ENCODE measurements around the gene EVX2.

EVX2 gene

GRCh38 chr2:176078541-176079284 is 5.0 kb downstream of the EVX2 start:
- no peak for TF ChIP-seq CTCF (IDR thresholded peaks at IDR 0.05; ENCODE audit: poor library complexity, severe bottlenecking)
- no peak overlapping the region for H3K27ac ChIP-seq (ENCODE audit: poor library complexity, severe bottlenecking)
- peaks cover 81% of the 10 kb centered on the region for H3K27me3 ChIP-seq (ENCODE audit: insufficient read depth, poor library complexity, severe bottlenecking)

GRCh38 chr2:176076796-176077195 is 7.0 kb downstream of the EVX2 start:
- Histone ChIP-seq H3K27me3 (ENCODE audit: insufficient read depth, poor library complexity, severe bottlenecking) (peaks cover 70% of the 10 kb centered on the region), H3K36me3 (ENCODE audit: low read depth) (no peaks in the 10 kb centered on the region)
- ATAC-seq (ENCODE audit: low read depth), result no peak

More at GRCh38 chr2:176078541-176079284, 5.0 kb downstream of the EVX2 start:
- Histone ChIP-seq H3K9me3 (ENCODE audit: severe bottlenecking) (no peaks in the 10 kb centered on the region), H3K4me1 (ENCODE audit: insufficient read depth, poor library complexity, severe bottlenecking) (no peaks in the 10 kb centered on the region), H3K4me3 (ENCODE audit: severe bottlenecking) (no peak overlapping the region), H3K36me3 (ENCODE audit: low read depth) (no peaks in the 10 kb centered on the region)
- ATAC-seq (ENCODE audit: low read depth) (no peak), DNase-seq (ENCODE audit: low spot score) (no peak)

GRCh38 chr2:176076063-176076462 is 7.7 kb downstream of the EVX2 start:
- no peaks in the 10 kb centered on the region for H3K9me3 ChIP-seq (ENCODE audit: severe bottlenecking)
- DNase-seq (ENCODE audit: low spot score), result no peak
- peaks cover 63% of the 10 kb centered on the region for H3K27me3 ChIP-seq (ENCODE audit: insufficient read depth, poor library complexity, severe bottlenecking)
- no peak overlapping the region for H3K27ac ChIP-seq (ENCODE audit: poor library complexity, severe bottlenecking)
- H3K4me3 ChIP-seq (ENCODE audit: severe bottlenecking), result no peak overlapping the region
- no peaks in the 10 kb centered on the region for H3K36me3 ChIP-seq (ENCODE audit: low read depth)
- no peaks in the 10 kb centered on the region for H3K4me1 ChIP-seq (ENCODE audit: insufficient read depth, poor library complexity, severe bottlenecking)
- TF ChIP-seq CTCF (IDR thresholded peaks at IDR 0.05; ENCODE audit: poor library complexity, severe bottlenecking), result no peak
- ATAC-seq (ENCODE audit: low read depth), result no peak

More at GRCh38 chr2:176076796-176077195, 7.0 kb downstream of the EVX2 start:
- Histone ChIP-seq H3K4me1 (ENCODE audit: insufficient read depth, poor library complexity, severe bottlenecking) (no peaks in the 10 kb centered on the region), H3K27ac (ENCODE audit: poor library complexity, severe bottlenecking) (no peak overlapping the region), H3K9me3 (ENCODE audit: severe bottlenecking) (no peaks in the 10 kb centered on the region), H3K4me3 (ENCODE audit: severe bottlenecking) (no peak overlapping the region)
- no peak for DNase-seq (ENCODE audit: low spot score)
- no peak for TF ChIP-seq CTCF (IDR thresholded peaks at IDR 0.05; ENCODE audit: poor library complexity, severe bottlenecking)

GRCh38 chr2:176075481-176075880 is 8.3 kb downstream of the EVX2 start:
- peaks cover 57% of the 10 kb centered on the region for H3K27me3 ChIP-seq (ENCODE audit: insufficient read depth, poor library complexity, severe bottlenecking)
- H3K4me1 ChIP-seq (ENCODE audit: insufficient read depth, poor library complexity, severe bottlenecking), result no peaks in the 10 kb centered on the region
- H3K36me3 ChIP-seq (ENCODE audit: low read depth), result no peaks in the 10 kb centered on the region
- no peak overlapping the region for H3K4me3 ChIP-seq (ENCODE audit: severe bottlenecking)
- DNase-seq (ENCODE audit: low spot score) (no peak), ATAC-seq (ENCODE audit: low read depth) (no peak)
- no peak for TF ChIP-seq CTCF (IDR thresholded peaks at IDR 0.05; ENCODE audit: poor library complexity, severe bottlenecking)
- no peak overlapping the region for H3K27ac ChIP-seq (ENCODE audit: poor library complexity, severe bottlenecking)
- H3K9me3 ChIP-seq (ENCODE audit: severe bottlenecking), result no peaks in the 10 kb centered on the region

GRCh38 chr2:176074919-176075425 is 8.8 kb downstream of the EVX2 start:
- H3K27me3 ChIP-seq (ENCODE audit: insufficient read depth, poor library complexity, severe bottlenecking), result peaks cover 56% of the 10 kb centered on the region
- H3K4me1 ChIP-seq (ENCODE audit: insufficient read depth, poor library complexity, severe bottlenecking), result no peaks in the 10 kb centered on the region
- no peak overlapping the region for H3K4me3 ChIP-seq (ENCODE audit: severe bottlenecking)
- DNase-seq (ENCODE audit: low spot score) (no peak), ATAC-seq (ENCODE audit: low read depth) (no peak)
- no peak for TF ChIP-seq CTCF (IDR thresholded peaks at IDR 0.05; ENCODE audit: poor library complexity, severe bottlenecking)
- H3K36me3 ChIP-seq (ENCODE audit: low read depth), result no peaks in the 10 kb centered on the region
- H3K9me3 ChIP-seq (ENCODE audit: severe bottlenecking), result no peaks in the 10 kb centered on the region
- no peak overlapping the region for H3K27ac ChIP-seq (ENCODE audit: poor library complexity, severe bottlenecking)

Measured in RWPE2 (cell line).